GM21515 (cell line): ENCODE data around the gene LRCH1.

ENCODE experiments used
- ATAC-seq: cut with Tn5 transposase; IDR thresholded peaks from one replicate; pipeline ENCODE4 v1.9.1; 2021; ENCODE audit not compliant: unreplicated experiment

Gene LRCH1

GRCh38 chr13:46783504-46783903, 230.5 kb downstream of the LRCH1 start:
- ATAC-seq, result no peak

- no peak for ATAC-seq
Observed at GRCh38 chr13:46795321-46795720, 242.4 kb downstream of the LRCH1 start.

- ATAC-seq, result no peak
Observed at GRCh38 chr13:46796129-46796514, 243.2 kb downstream of the LRCH1 start.

GRCh38 chr13:46796515-46797474, 243.8 kb downstream of the LRCH1 start, which contains the start of gene ESD:
Gene ESD, minus strand, starts transcription at chr13:46797161. Its CDS starts 5,748 bp downstream, at chr13:46791413.
- peak; percentile 88 for ATAC-seq

GRCh38 chr13:46797501-46798237, 244.7 kb downstream of the LRCH1 start:
- ATAC-seq, result no peak

- no peak for ATAC-seq
Observed at GRCh38 chr13:46799139-46799538, 246.2 kb downstream of the LRCH1 start.

- no peak for ATAC-seq
Observed at GRCh38 chr13:46801858-46802257, 248.9 kb downstream of the LRCH1 start.
